Stimulated activated CD4-positive, alpha-beta T cell treated with anti-CD3 and anti-CD28 coated beads, Interleukin-12 subunit alpha, Interleukin-12 subunit beta, amount 100 ng/mL, for 48 hours (primary cell): Measurements from ENCODE around the gene TRRAP.

Source experiments
- DNase-seq, 3 donors: peaks; one replicate each; pipeline ENCODE4 v3.0.0-alpha.2; 2020; ENCODE audit warnings: low read depth in 2 of 3, low spot score in 1 of 3

Gene TRRAP

GRCh38 chr7:98943336-98943735, 65.0 kb downstream of the TRRAP start:
- DNase-seq: no peak

GRCh38 chr7:98944386-98944785, 66.1 kb downstream of the TRRAP start:
- DNase-seq: no peak

GRCh38 chr7:98945852-98946251, 67.5 kb downstream of the TRRAP start:
- no peak for DNase-seq

GRCh38 chr7:98946389-98946788, 68.1 kb downstream of the TRRAP start:
- DNase-seq: no peak

GRCh38 chr7:98949336-98950044, 71.2 kb downstream of the TRRAP start:
- DNase-seq: no peak

- DNase-seq: no peak
Measured at GRCh38 chr7:98955992-98956391, 77.7 kb downstream of the TRRAP start.

GRCh38 chr7:98956469-98956868, 78.1 kb downstream of the TRRAP start:
- no peak for DNase-seq

GRCh38 chr7:98956937-98957336, 78.6 kb downstream of the TRRAP start:
- DNase-seq: no peak

- DNase-seq: no peak
Measured at GRCh38 chr7:98957766-98958165, 79.4 kb downstream of the TRRAP start.

GRCh38 chr7:98958968-98959367, 80.6 kb downstream of the TRRAP start:
- DNase-seq: no peak

GRCh38 chr7:98963305-98963704, 85.0 kb downstream of the TRRAP start:
- no peak for DNase-seq

GRCh38 chr7:98964596-98964995, 86.3 kb downstream of the TRRAP start:
- no peak for DNase-seq

GRCh38 chr7:98968621-98969020, 90.3 kb downstream of the TRRAP start:
- no peak for DNase-seq

GRCh38 chr7:98969386-98969785, 91.1 kb downstream of the TRRAP start:
- no peak for DNase-seq

- no peak for DNase-seq
Measured at GRCh38 chr7:98970016-98970615, 91.8 kb downstream of the TRRAP start.

GRCh38 chr7:98970805-98971204, 92.5 kb downstream of the TRRAP start:
- DNase-seq: no peak

GRCh38 chr7:98974205-98974604, 95.9 kb downstream of the TRRAP start:
- no peak for DNase-seq

GRCh38 chr7:98974906-98975816, 96.8 kb downstream of the TRRAP start:
- DNase-seq: no peak

- DNase-seq: no peak
Measured at GRCh38 chr7:98976396-98977185, 98.3 kb downstream of the TRRAP start.

GRCh38 chr7:98978672-98979071, 100.3 kb downstream of the TRRAP start:
- no peak for DNase-seq

- no peak for DNase-seq
Measured at GRCh38 chr7:98981701-98982100, 103.4 kb downstream of the TRRAP start.
